Measurements from ENCODE around the gene PARVA.
A peak's percentile ranks its signal among the peaks of the same experiment; 100 is the strongest.

Gene PARVA

DNA sequence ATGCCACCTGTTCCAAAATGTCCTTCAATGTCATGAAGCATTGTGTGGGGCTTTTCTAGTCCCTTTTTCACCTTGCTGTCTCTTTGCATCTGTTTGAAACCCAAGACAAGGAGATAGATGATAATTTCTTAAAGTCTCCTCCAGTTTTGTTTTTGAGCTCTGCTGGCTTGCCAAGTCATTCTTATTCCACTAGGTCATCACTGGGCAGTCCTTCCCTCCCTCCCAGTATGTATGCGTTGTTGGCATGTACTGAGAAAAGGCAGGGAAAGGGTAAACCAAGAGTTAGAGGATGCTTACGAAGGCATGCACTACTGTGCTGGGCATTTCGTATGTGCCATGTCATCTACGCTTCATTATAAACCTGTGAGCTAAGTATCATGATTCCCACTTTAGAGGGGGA lies 78.6 kb downstream of the PARVA start:
- ATAC-seq = peak; percentile 48
- TF ChIP-seq CSDC2 (CRISPR knock-in tag; IDR thresholded peaks at IDR 0.05) (no peak), CSRNP3 (CRISPR knock-in tag; IDR thresholded peaks at IDR 0.05) (no peak)

GRCh38 chr11:12456651-12457579 lies 79.5 kb downstream of the PARVA start:
- peak; percentile 69 for ATAC-seq
- TF ChIP-seq ZNF8 (CRISPR knock-in tag; IDR thresholded peaks at IDR 0.05) (no peak), CSDC2 (CRISPR knock-in tag; IDR thresholded peaks at IDR 0.05) (no peak), TOX (CRISPR knock-in tag; IDR thresholded peaks at IDR 0.05; ENCODE audit: borderline replicate concordance) (no peak), ZFP3 (CRISPR knock-in tag; IDR thresholded peaks at IDR 0.05) (no peak), ZFP30 (CRISPR knock-in tag; IDR thresholded peaks at IDR 0.05) (no peak), ZNF565 (CRISPR knock-in tag; conservative IDR thresholded peaks at IDR 0.05; ENCODE audit: low read depth) (no peak)
- TF ChIP-seq, protein P1, sequence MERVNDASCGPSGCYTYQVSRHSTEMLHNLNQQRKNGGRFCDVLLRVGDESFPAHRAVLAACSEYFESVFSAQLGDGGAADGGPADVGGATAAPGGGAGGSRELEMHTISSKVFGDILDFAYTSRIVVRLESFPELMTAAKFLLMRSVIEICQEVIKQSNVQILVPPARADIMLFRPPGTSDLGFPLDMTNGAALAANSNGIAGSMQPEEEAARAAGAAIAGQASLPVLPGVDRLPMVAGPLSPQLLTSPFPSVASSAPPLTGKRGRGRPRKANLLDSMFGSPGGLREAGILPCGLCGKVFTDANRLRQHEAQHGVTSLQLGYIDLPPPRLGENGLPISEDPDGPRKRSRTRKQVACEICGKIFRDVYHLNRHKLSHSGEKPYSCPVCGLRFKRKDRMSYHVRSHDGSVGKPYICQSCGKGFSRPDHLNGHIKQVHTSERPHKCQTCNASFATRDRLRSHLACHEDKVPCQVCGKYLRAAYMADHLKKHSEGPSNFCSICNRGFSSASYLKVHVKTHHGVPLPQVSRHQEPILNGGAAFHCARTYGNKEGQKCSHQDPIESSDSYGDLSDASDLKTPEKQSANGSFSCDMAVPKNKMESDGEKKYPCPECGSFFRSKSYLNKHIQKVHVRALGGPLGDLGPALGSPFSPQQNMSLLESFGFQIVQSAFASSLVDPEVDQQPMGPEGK (CRISPR knock-in tag; IDR thresholded peaks at IDR 0.05; ENCODE audit: borderline replicate concordance) = no peak
- TF ChIP-seq, protein P2, sequence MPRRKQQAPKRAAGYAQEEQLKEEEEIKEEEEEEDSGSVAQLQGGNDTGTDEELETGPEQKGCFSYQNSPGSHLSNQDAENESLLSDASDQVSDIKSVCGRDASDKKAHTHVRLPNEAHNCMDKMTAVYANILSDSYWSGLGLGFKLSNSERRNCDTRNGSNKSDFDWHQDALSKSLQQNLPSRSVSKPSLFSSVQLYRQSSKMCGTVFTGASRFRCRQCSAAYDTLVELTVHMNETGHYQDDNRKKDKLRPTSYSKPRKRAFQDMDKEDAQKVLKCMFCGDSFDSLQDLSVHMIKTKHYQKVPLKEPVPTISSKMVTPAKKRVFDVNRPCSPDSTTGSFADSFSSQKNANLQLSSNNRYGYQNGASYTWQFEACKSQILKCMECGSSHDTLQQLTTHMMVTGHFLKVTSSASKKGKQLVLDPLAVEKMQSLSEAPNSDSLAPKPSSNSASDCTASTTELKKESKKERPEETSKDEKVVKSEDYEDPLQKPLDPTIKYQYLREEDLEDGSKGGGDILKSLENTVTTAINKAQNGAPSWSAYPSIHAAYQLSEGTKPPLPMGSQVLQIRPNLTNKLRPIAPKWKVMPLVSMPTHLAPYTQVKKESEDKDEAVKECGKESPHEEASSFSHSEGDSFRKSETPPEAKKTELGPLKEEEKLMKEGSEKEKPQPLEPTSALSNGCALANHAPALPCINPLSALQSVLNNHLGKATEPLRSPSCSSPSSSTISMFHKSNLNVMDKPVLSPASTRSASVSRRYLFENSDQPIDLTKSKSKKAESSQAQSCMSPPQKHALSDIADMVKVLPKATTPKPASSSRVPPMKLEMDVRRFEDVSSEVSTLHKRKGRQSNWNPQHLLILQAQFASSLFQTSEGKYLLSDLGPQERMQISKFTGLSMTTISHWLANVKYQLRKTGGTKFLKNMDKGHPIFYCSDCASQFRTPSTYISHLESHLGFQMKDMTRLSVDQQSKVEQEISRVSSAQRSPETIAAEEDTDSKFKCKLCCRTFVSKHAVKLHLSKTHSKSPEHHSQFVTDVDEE (CRISPR knock-in tag; IDR thresholded peaks at IDR 0.05) = no peak

DNA sequence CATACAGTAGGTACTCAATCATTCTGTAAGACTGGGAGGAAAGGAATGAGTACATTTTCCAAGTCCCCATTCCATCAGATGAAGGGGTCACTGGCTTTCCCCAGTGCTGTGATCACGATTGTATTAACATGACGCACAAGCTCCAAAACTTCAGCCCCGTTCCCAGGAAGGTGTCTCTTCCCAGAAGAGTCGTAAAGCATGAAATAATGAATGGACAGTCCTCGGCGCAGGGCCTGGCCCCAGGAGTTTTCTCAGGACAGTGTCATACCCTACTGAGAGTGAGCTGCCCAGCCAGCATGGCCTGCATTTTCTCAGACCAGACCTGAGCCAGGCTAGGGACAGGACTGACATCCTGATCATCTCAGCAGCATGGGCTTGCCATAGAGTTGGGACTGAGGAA lies 80.7 kb downstream of the PARVA start:
- TF ChIP-seq, protein P2 (CRISPR knock-in tag; IDR thresholded peaks at IDR 0.05) = no peak
- TF ChIP-seq ESRRG (CRISPR knock-in tag; IDR thresholded peaks at IDR 0.05) = no peak
- ATAC-seq = no peak

DNA sequence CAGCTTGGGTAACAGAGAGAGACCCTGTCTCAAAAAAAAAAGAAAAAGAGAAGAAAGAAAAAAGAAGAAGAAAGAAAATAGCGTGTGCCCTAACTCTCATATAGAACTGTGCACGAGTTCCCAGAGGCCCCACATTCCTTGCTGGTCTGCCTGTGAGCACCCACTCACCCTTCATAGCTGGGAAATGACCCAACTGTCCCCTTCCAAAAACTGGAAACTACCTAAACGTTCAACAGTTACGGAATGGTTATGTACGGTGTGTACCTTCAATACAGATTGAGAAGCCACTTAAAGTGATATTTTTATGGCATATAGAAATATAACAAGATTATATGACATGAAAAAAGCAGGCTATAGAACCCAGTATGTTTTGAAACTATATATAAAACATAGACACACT lies 82.0 kb downstream of the PARVA start:
- no peak for ATAC-seq

More for the DNA sequence above, 82.0 kb downstream of the PARVA start:
- TF ChIP-seq POU6F1 (CRISPR knock-in tag; IDR thresholded peaks at IDR 0.05; ENCODE audit: borderline replicate concordance, low read depth) (no peak), TOX (CRISPR knock-in tag; IDR thresholded peaks at IDR 0.05; ENCODE audit: borderline replicate concordance) (no peak), GLIS3 (CRISPR knock-in tag; IDR thresholded peaks at IDR 0.05) (no peak), SNAI2 (CRISPR knock-in tag; IDR thresholded peaks at IDR 0.05) (no peak)
